Ishikawa (cell line): ENCODE measurements around the gene BLTP2.

Experiments
- CEBPB ChIP-seq: IDR thresholded peaks from 2 replicates; pipeline ENCODE4 v1.6.1; 2012
- EP300 ChIP-seq: IDR thresholded peaks from 2 replicates; pipeline ENCODE4 v1.6.1; 2012; ENCODE audit warnings: borderline replicate concordance
- TAF1 ChIP-seq: IDR thresholded peaks from 2 replicates; pipeline ENCODE4 v1.6.1; 2012; ENCODE audit warnings: low read depth, mild to moderate bottlenecking

- TF ChIP-seq CEBPB = no peak
- TF ChIP-seq TAF1 = no peak
- no peak for TF ChIP-seq EP300
These were observed 17.5 kb upstream of the BLTP2 start for GRCh38 chr17:28662527-28662829.
